SK-MEL-5 (cell line): ENCODE results near the gene DNAL1. TPM values are rescaled to one million over a fixed set of nuclear protein-coding genes. Genes with fewer than 3 reads are reported as not detected.

Experiments
- DNase-seq: peaks from one replicate; pipeline ENCODE4 v3.0.0-alpha.2; 2016; ENCODE audit warnings: low read depth, low spot score
- in situ Hi-C: cut with HindIII; loops from 2 replicates; pipeline ENCODE4 v1.10.0; 2016; ENCODE audit warnings: low sequenced_read_pairs, high pct_unique_total_duplicates, low pct_unique_long_range_greater_than_20kb
- total RNA-seq: library from RNA; depleted of rRNA; stranded (reverse); fragments of >200 nt; shearing (Covaris generic); gene quantifications from 2 replicates; pipeline ENCODE4 v1.2.3, GENCODE V29; 2014

The DNAL1 gene
- total RNA-seq, 1 experiment from 2014 or later, result 7.1 TPM

GRCh38 chr14:73715707-73716106 is 70.9 kb downstream of the DNAL1 start:
- in situ Hi-C loops, result no loop called here
- no peak for DNase-seq

GRCh38 chr14:73717266-73717665 is 72.5 kb downstream of the DNAL1 start:
- no peak for DNase-seq
- in situ Hi-C loops, result no loop called here

GRCh38 chr14:73717711-73718417 is 73.1 kb downstream of the DNAL1 start:
- in situ Hi-C loops, result no loop called here
- DNase-seq, result no peak

GRCh38 chr14:73718418-73719251 is 73.8 kb downstream of the DNAL1 start:
- in situ Hi-C loops, result no loop called here
- DNase-seq, result no peak

- in situ Hi-C loops, result no loop called here
- DNase-seq, result no peak
Observed at GRCh38 chr14:73719361-73719760, 74.6 kb downstream of the DNAL1 start.

GRCh38 chr14:73719791-73720190 is 75.0 kb downstream of the DNAL1 start:
- in situ Hi-C loops, result no loop called here
- DNase-seq, result no peak

GRCh38 chr14:73720636-73721035 is 75.8 kb downstream of the DNAL1 start:
- DNase-seq, result no peak
- in situ Hi-C loops, result no loop called here

- no peak for DNase-seq
- in situ Hi-C loops, result no loop called here
Observed at GRCh38 chr14:73721101-73721821, 76.5 kb downstream of the DNAL1 start.

GRCh38 chr14:73722581-73722980 is 77.8 kb downstream of the DNAL1 start:
- in situ Hi-C loops, result no loop called here
- DNase-seq, result no peak

GRCh38 chr14:73723406-73723796 is 78.6 kb downstream of the DNAL1 start:
- DNase-seq, result no peak
- in situ Hi-C loops, result no loop called here

- in situ Hi-C loops, result no loop called here
- peak; percentile 95 for DNase-seq
Observed at GRCh38 chr14:73723797-73724661, 79.2 kb downstream of the DNAL1 start.

GRCh38 chr14:73724696-73725095 is 79.9 kb downstream of the DNAL1 start:
- in situ Hi-C loops, result no loop called here
- no peak for DNase-seq

GRCh38 chr14:73725116-73726024 is 80.6 kb downstream of the DNAL1 start:
- no peak for DNase-seq
- in situ Hi-C loops, result no loop called here

GRCh38 chr14:73726025-73726961 is 81.5 kb downstream of the DNAL1 start:
- no peak for DNase-seq
- in situ Hi-C loops, result no loop called here

- in situ Hi-C loops, result no loop called here
- DNase-seq, result no peak
Observed at GRCh38 chr14:73727166-73727565, 82.4 kb downstream of the DNAL1 start.
